GM12864 (cell line): ENCODE measurements around the gene ZNF286A.
"Not testable (repeated sequence)": the region's sequence is repeated elsewhere in the genome, so short reads cannot be mapped to it uniquely, and the experiment has no call there.

Experiments used
- DNase-seq: peaks from one replicate; pipeline ENCODE4 v3.0.0-alpha.2; 2011; ENCODE audit warnings: low read depth
- H3K4me3 ChIP-seq: 2 replicates; pipeline ENCODE4 v1.5.1; 2011; ENCODE audit warnings: mild to moderate bottlenecking, low read depth, low read length, control low read depth
- TF ChIP-seq, protein P1 (sequence below): IDR thresholded peaks from 2 replicates; pipeline ENCODE4 v1.5.1; 2011; ENCODE audit warnings: low read depth, mild to moderate bottlenecking, moderate library complexity, low read length, control low read depth, inconsistent platforms; ENCODE audit errors: missing control alignments

ZNF286A gene

DNA sequence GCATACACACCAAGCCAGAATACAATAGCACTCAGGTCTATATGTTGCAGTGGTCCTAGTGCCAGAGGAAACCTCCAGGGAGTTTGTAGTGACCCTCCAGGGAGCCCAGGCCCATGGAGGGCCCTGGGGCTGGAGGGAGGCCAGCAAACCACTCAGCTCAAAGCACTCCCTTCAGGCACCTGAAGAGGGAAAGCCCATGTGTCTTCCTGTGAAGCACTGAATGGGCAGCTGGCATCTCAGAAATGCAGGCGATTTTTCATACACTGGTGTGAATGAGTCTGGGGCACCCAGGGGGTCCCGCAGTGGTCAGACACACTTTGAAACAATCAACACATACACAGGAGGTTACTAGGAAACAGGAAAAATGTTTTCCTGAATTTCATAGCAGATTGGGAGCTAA, 45.3 kb downstream of the ZNF286A start:
- DNase-seq: no peak
- TF ChIP-seq, protein P1, sequence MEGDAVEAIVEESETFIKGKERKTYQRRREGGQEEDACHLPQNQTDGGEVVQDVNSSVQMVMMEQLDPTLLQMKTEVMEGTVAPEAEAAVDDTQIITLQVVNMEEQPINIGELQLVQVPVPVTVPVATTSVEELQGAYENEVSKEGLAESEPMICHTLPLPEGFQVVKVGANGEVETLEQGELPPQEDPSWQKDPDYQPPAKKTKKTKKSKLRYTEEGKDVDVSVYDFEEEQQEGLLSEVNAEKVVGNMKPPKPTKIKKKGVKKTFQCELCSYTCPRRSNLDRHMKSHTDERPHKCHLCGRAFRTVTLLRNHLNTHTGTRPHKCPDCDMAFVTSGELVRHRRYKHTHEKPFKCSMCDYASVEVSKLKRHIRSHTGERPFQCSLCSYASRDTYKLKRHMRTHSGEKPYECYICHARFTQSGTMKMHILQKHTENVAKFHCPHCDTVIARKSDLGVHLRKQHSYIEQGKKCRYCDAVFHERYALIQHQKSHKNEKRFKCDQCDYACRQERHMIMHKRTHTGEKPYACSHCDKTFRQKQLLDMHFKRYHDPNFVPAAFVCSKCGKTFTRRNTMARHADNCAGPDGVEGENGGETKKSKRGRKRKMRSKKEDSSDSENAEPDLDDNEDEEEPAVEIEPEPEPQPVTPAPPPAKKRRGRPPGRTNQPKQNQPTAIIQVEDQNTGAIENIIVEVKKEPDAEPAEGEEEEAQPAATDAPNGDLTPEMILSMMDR: no peak

DNA sequence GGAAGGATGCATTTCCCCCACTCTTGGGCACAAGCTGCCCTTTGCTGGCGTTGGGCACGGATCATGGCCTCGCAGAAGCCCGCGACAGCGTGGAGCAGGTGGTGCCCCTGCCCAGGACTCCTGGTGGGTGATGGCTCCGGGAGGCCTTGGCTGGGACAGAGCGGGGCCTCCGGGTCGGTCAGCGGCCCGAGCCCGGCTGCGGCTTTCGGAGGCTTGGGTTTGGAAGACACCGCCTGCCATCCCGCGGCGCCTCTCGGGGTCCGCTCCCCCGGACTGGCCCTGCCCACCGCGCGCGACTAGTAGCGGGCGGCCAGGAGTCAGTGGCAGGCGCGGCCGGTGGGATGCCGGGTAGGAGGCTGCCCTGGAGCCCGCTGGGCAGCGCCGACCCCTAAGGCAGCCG, 49.9 kb downstream of the ZNF286A start:
- DNase-seq, H3K4me3 ChIP-seq: not testable (repeated sequence)

More for the DNA sequence above, 45.3 kb downstream of the ZNF286A start:
- H3K4me3 ChIP-seq: no peak overlapping the region

DNA sequence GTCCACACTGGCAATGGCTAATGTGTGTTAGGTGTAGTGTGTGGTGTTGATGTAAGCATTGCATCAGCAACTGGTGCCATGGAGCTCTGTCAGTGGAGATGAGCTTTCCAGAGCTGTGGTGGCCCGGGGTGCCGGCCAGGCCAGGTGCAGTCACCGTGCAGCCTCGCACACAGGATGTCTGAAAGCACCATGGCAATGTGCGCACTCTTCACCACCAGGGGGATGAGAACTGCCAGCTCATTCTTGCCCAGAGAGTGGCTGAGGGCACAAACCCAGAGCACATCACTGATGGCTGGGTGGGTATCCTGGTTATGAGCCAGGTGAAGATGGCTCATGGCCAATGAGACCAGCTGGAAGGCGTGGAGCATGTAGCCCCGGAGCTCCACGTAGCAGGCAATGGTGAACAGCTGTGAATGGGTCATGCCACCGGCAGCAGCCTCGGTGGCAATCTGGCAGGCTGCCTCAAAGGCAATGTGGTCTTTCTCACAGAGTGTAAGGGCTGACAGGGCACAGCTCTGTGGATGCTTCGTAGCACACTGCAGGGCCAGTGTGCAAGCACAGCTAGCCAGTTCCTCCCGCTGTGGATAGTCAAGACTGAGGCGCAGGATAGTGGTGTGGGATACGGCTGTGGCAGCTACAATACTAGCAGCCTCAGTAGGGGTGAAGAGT, 69.4 kb downstream of the ZNF286A start:
- not testable (repeated sequence) for DNase-seq

More for the DNA sequence above, 69.4 kb downstream of the ZNF286A start:
- H3K4me3 ChIP-seq: not testable (repeated sequence)
